Stimulated activated CD8-positive, alpha-beta memory T cell treated with anti-CD3 and anti-CD28 coated beads, Interleukin-4, amount 100 ng/mL, for 24 hours (primary cell): Measurements from ENCODE around the gene PHF13.
"Not testable (repeated sequence)": the region's sequence is repeated elsewhere in the genome, so short reads cannot be mapped to it uniquely, and the experiment has no call there.

ENCODE experiments used
- DNase-seq: peaks from one replicate; pipeline ENCODE4 v3.0.0-alpha.2; 2020; ENCODE audit warnings: low read depth

PHF13 gene

DNA sequence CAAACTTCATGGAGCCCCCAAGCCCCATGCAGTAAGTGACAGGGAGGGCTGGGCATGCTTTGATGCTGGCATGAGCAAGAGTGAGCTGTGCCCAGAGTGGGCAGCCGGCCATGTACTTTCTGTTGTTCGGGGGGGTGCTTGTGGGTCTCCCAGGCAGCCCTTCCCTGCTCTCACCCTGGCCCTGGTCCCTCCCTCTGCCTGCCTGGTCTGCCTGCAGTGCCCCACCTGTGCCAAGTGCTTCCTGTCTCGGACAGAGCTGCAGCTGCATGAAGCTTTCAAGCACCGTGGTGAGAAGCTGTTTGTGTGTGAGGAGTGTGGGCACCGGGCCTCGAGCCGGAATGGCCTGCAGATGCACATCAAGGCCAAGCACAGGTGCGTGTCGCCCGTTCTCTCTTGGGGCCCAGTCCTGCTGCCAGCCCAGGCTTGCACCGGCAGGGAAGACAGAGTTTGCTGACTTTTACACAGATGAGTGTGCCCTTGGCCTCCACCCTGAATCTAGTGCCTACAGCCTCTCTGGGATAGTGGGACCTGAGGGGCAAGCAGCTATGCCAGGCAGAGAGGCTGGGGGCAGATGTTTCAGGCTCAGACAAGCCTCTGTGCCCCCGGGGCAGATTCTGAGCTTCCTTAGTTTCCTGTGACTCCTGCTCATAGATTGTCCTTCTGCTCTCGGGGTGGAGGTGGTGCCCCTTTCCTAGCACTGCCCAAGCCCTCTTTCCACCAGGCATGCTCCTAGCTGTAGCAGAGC, 26.1 kb upstream of the PHF13 start:
- DNase-seq, result no peak

DNA sequence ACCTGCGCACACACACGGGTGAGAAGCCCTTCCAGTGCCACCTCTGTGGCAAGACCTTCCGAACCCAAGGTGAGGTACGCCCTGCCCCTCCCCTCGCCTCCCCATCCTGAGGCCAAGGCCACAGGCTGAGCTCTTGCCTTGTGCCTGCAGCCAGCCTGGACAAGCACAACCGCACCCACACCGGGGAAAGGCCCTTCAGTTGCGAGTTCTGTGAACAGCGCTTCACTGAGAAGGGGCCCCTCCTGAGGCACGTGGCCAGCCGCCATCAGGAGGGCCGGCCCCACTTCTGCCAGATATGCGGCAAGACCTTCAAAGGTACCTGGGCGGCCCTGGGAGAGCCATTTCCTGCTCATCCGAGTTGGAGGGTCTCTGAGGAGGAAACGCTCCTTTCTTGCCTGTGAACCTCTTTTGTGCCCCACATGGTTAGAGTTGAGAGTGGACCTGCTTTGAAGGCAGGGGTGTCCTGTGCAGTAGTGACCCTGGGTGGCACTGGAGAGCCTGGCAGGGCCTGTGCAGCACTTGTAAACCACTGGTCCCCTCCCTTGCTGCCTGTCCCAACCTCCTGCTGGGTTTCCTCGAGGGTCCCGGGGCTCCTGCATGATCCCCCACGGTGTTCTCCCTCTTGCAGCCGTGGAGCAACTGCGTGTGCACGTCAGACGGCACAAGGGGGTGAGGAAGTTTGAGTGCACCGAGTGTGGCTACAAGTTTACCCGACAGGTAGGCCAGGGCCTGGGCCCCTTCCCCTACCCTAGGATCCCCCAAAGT, 25.2 kb upstream of the PHF13 start:
- no peak for DNase-seq

DNA sequence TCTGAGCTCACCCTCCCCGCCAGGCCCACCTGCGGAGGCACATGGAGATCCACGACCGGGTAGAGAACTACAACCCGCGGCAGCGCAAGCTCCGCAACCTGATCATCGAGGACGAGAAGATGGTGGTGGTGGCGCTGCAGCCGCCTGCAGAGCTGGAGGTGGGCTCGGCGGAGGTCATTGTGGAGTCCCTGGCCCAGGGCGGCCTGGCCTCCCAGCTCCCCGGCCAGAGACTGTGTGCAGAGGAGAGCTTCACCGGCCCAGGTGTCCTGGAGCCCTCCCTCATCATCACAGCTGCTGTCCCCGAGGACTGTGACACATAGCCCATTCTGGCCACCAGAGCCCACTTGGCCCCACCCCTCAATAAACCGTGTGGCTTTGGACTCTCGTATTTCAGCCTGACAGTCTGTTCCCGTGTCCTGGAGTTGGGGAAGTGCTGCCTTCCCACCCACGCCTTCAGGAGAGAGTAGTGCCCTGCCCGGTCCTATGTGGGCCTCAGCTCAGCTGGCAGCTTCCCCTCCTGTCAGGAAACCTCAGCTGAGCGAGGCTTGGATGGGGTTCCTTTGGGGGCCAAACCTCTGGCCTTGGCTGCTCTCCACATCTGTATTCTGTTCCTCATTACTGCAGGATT, 24.5 kb upstream of the PHF13 start:
- no peak for DNase-seq

DNA sequence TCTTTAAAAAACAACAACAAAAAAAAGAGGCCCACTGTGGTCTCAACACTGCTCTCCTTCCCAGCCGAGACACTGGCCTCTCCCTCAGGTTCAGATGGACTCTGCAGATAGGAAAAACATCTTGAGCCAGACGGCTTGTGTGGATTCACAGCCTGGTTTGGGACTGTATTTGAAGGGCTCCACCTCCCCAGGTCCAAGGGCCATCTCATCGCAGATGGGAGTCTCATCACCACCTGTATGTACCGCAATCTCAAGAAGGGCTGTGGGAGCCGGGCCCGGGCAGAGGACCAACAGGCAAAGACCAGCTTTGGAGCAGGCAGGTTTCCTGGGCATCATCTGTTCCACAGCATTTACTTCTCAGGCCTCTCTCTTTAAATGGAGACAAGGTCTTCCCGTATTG, 23.5 kb upstream of the PHF13 start:
- DNase-seq, result no peak

DNA sequence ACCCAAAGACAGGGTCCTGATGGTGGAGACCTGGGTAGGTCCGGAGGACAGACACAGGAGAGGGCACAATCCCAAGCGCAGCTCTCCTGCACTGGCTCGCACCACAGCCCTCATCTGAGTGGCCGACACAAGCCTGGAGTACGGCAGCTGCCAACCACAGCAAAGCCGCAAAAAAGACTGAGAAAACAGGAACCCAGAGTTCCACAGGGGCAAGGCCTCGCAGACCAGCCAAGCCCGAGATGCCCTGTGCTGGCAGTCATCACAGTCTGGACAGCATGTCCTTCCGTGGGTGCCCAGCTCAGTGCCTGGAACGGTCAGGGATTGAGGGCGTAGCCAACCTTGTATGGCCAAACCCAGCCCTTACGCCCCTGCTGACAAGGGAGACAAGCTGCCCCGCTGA, 22.3 kb upstream of the PHF13 start:
- no peak for DNase-seq

DNA sequence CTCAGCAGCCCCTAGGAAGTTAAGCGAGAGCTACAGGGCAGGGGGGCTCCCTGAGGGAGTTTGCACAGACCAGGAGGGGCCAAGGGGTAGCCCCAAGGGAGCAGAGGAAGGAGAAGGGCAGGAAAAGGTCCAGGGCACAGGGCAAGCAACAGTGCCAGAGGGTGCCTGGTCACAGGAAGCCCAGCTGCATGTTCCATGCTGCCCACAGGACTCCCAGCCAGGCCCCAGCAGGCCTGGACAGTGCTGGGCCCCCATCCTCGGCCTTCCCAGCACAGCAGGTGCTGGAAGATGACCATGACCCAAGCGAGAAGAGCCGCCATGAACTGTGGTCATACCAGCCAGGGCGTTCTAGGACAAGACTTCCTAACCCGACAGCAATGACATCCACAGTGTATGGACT, 21.9 kb upstream of the PHF13 start:
- DNase-seq, result no peak

DNA sequence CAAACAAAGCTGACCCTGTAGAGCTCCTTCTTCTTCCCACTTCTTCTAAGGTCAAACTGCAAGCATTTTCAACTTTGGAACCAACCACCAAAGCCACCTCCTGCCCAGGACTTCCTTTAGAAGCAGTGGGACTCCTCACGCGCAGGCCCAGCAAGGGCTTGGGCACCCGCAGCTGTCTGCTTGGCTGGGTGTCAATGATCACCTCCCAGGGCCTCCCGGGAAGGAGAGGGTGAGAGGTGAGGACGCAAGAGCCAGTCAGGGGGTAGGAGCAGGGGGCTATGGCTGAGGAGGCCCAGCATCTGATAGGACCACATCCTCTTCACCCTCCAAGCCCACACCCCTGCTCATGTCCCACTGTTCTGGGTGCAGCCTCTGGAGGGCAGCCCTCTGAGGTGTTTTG, 21.1 kb upstream of the PHF13 start:
- no peak for DNase-seq

DNA sequence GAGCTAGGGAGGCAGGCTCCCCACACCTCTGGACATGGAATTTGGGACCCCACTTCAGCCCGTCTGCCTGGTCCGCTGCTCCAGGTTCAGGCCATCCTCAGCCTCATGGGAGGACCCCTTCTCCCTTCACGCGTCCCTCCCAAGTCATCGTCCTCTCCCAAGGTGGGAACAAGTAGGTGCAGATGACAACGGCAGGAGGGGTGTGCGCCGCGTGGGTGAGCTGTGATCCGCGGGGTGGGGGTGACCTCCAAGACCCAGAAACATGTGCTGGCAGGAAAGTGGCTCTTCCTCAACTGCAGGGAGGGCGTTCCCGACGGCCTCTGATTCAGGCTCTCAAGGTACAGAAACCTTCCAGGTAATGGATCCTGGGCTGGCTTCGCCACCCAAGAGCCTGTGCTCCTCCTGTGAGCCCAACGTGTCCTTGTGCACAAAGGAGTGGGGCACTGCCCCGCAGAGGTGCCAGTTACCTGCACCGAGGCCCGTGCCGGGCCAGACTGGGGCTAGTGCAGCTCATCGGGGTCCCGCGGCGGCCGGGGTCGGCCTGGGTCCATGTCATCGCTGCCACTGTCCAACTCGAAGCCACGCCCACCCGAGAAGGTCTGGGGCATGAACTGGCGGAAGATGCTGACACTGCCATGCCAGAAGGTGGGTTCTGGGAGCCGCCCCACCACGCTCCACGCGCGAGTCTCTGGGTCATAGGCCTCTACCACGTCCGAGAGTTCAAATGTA, 20.5 kb upstream of the PHF13 start:
- no peak for DNase-seq

DNA sequence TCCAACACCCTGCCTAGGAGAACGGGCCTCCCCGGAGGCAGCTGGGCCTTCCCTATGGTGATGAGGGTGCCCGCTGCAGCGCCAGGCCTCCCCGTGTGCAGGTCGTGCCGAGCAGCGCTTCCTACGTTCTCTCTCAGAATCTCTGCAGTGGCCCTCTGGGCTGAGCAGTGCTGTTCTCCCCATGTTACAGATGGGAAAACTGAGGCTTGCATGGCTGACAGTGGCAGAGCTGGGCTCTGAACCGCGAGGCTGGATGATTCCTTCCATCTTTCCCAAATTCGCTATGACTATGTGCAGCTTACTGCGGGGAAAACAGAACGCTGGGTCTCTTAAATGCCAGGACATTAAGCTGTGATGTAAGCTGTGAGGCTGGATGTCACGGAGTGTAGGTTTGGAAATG, 19.7 kb upstream of the PHF13 start:
- no peak for DNase-seq

DNA sequence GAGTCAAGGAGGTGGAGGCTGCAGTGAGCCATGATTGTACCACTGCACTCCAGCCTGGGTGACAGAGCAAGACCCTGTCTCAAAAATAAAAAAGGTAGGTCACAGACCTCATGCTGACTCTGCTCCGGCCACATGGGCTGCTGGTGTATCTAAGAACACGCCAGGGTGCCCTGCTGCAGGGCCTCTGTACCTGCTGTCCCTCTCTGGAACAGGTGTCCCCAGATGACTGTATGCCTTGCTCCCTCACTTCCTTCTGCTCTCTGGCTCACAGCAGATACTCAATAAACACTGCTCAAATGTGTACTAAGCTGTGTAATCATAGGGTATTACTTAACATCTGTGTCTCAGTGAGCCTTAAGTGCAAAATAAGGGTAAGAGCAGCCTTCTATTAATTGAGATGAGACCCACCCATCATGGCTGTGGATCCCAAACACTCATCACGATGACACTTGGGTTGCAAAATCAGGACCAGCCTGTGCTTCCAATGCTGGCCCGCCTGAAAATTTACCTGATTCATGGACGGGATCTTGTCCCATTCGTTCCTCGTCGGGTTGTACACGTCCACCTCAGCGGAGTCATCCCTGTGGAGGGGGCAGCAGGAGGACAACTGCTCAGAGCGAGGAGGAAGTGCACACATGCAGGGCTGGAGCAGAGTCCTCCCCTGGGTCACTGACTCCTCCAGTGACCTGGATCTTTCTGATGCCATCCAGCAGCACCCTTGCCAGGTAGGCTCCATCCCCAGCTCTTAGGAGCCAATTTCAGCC, 18.4 kb upstream of the PHF13 start:
- no peak for DNase-seq

DNA sequence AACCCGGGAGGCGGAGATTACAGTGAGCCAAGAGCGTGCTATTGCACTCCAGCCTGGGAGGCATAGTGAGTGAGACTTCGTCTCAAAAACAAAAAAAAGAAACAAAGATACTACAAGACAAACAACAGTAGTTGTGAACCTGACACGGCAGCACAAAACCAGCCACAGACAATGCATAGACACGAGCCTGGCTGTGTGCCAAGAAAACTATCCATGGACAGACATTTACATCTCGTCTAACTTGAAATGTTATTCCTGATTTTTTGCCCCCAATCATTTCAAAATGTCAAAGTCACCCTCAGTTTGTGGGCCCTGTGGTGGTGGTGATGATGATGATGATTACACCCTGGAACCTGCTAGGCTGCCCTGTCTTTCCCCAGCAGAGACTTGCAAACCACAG, 17.2 kb upstream of the PHF13 start:
- DNase-seq, result no peak

DNA sequence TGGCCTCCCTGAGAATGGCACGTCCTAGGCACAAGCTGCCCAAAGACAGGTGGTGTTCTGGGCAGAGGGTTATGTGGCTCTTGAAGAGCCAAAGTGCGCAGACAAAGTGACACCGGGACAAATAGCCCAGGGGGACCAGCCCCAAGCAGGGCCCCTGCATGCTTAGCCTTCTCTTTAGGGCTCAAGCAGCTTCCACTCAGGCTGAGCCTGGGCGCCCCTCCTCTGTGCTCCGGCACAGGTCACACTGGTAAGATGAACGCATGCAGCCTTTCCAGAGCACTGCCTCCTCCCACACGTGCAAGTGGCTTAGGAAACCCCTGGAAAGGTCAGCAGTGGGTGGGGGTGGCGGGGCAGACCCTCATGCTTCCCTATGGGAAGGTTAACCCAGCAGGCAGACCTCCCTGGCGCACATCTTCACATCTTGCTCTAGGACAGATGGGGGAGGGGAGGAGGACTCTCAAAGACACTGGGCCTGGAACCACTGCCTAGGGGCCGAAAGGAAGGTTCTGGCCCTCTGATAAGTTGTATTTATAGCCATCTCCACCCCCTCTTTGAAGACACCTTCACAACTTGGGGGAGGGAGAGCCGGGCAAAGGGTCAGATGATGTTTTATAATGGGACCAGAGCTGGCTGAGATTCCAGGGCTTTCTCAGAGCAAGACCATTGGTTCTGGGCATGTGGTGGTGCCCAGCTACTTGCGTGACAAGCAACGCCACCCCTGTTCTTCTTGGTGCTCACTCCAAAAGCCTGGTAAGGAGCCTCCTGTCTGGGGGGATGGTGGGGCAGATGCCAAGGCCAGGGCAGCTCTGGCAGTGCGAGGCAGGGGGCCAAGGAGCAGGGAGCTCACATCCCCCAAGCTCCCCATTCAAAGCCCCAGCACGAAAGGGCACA, 16.4 kb upstream of the PHF13 start:
- DNase-seq, result no peak

DNA sequence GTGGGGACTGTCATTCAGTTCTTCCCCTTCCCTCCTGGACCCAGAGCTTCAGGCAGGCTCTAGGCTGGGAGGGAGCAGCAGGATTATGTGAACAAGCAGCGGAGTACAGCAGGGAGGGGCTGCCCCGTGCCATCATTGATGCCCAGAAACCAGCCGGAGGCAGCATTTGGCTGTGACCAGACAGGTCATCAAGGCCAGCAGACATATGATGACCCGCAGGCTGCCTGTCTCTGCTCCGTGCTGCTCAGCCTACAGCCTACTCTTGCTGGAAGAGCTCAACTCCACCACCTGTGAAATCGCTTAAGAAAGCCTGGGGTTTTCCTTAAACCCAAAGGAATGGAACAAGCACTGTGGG, 15.8 kb upstream of the PHF13 start:
- no peak for DNase-seq

DNA sequence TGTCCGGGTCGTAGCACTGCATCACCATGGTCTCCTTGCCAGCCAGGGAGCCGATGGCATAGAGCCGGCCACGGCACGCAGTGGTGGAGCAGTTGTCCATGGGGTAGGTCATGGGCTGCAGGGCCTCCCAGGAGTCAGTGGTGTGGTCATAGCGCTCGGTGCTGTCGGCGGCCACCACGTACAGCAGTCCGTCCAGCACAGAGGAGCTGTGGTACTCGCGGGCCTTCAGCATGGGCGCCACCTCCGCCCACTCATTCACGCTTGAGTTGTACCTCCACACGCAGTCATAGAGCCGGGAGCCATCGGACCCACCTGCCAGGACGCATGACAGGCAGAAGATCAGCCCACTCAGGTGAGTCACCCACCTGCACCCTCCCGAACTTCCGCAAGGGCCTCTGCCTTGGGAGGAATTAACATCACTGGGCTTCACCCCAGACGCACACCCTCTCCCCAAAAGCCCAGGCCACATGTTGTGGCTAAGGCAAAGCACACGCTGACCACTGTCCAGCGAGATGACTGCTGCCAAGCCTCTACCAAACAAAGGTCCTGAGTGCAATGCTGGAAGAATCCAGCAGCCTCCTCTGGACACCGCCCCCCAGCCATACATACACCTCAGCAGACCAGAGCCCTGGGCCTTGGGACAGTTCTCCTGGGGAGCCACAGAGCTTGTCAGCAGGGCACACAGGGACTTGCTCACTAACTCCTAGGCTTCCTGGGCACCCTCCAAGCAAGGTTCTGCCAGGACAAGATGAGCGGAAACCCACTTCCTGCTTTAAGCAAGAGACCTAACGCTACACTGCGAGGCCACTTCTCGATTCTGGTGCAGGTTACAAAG, 14.2 kb upstream of the PHF13 start:
- DNase-seq, result no peak

DNA sequence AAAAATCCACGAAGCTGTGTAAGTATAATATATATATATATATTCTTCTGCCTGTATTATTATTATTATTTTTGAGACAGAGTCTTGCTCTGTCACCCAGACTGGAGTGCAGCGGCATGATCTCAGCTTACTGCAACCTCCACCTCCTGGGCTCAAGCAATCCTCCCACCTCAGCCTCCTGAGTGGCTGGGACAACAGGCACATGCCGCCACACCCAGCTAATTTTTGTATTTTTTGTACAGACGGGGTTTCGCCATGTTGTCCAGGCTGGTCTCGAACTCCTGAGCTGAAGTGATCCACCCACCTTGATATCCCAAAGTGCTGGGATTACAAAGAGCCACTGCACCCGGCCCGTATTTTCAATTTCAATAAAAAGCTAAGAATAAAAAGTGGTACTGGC, 13.5 kb upstream of the PHF13 start:
- DNase-seq, result not testable (repeated sequence)

DNA sequence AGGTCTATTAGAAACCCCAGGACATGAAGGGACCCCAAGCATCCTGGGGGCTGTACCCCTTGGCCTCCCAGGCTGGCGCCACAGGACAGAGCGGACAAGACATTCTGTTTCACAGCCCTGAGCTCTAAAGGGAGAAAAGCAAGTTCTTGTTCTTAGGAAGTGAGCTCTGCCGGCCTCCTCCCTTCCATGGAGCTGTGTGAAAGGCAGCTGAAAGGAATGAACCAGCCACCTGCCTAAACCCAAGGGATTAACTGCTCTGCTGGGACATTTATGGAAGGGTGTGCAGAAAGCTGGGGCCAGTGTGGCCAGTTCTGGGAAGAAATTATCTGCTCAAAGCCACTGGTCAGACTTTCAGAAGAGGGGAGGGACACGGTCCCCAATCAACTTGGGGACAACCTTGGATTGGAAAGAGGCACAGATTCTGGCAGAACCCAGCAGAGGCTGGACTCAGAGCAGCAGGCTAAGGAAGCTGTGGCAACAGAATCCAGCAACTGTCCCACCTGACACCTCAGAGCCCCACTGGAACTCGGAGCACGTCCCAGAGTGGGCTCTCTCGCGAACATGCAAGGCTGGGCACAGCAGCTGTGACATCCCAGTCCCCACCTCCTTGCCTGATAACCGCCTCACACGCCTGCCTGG, 13.0 kb upstream of the PHF13 start:
- DNase-seq, result no peak

DNA sequence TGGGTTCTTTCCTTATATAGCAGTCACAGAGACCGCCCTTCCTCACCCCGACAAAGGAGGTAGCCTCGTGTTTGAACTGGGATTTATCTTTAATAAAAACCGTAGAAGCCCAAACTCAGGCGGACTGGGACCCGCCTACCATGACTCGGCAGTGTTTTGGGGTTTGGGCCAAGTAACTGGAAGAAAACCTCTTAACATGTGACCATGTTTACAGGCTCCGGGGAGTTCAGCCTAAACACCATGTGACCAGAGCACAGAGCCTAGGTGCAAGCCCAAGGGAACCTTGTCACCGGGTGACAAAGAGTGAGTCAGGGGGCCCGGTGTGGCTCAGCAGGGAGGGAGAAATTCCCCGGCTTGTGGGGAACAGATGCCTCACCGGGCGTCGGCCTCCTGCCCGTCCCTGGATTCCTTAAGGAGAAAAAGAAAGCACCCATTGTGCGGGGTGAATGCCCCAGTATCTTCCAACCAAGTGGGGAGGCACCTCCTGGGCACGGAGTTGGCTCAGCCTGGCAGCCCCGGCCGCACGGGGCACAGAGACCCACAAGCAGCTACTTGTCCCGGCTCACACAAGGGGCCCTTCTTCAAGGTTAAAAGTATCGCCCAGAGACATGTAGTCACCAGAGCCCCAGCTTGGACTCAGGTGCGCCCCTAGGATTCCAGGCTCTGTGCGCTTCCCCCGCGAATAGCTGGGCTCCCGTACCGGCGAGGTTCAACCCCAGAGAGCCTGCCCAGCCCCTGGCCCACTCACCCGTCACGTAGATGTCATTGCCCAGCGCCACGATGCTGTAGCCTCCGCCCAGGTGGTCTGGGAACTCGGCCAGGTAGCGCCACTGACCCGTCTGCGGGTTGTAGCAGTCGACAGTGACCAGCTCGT, 12.2 kb upstream of the PHF13 start:
- DNase-seq, result peak; percentile 66

DNA sequence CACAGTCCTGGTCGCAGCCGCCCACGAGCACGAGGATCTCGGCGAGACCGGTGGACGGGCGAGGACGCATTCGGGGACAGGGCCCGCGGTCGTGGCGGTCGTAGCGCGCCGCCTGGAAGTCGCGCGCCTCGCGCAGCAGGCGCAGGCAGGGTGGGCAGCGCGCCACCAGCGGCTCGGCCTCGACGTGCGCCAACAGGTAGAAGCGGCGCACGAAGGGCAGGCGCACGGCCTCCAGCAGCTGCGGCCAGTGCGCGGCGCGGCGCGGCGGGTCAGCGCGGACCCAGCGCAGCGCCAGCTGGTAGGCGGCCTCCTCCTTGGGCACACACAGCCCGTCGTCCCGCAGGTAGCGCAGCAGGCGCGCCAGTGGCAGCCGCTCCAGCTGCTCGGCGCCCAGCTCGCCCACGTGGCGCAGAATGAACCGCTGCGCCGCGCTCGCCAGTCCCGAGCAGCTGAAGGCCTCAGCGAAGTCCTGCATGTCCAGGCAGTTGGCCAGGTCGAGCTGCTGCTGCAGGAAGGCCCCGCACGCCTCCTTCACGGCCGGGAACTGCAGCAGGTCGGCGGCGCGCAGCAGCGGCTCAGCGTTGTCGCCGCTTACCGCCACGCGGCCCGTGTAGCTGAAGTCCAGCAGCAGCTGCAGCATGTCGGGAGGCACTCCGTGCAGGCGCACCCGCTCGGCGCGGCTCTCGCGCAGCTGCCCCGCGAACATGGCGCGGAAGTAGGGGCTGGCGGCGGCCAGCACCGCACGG, 11.4 kb upstream of the PHF13 start:
- no peak for DNase-seq
